Smooth muscle cell (in vitro differentiated cells): Measurements from ENCODE around the gene HIPK2. TPM values are rescaled to one million over a fixed set of nuclear protein-coding genes. Genes with fewer than 3 reads are reported as not detected.

Experiments
- DNase-seq: peaks from one replicate; lab custom pipeline; 2025; ENCODE audit not compliant: unreplicated experiment; lab: John Stamatoyannopoulos, UW
- H2AFZ ChIP-seq: fragments of 200-600 bp; sonication (generic); 2 replicates; pipeline ENCODE4 v1.6.0; 2016; ENCODE audit warnings: antibody characterized with exemption, low read depth, mild to moderate bottlenecking
- H3F3A ChIP-seq: fragments of 200-600 bp; sonication (generic); 2 replicates; pipeline ENCODE4 v1.6.0; 2017; ENCODE audit warnings: antibody characterized with exemption, low read depth
- H3K27ac ChIP-seq: fragments of 200-600 bp; sonication (generic); 2 replicates; pipeline ENCODE4 v1.5.1; 2016; ENCODE audit warnings: low read depth, mild to moderate bottlenecking
- H3K27me3 ChIP-seq: fragments of 200-600 bp; sonication (generic); 2 replicates; pipeline ENCODE4 v1.6.1; 2016; ENCODE audit warnings: low read depth, mild to moderate bottlenecking
- H3K36me3 ChIP-seq: fragments of 200-600 bp; sonication (generic); 2 replicates; pipeline ENCODE4 v1.5.1; 2016; ENCODE audit warnings: low read depth
- H3K4me1 ChIP-seq: fragments of 200-600 bp; sonication (generic); 2 replicates; pipeline ENCODE4 v1.5.1; 2016; ENCODE audit warnings: low read depth
- H3K4me2 ChIP-seq: fragments of 200-600 bp; sonication (generic); 2 replicates; pipeline ENCODE4 v1.6.0; 2016; ENCODE audit warnings: mild to moderate bottlenecking
- H3K4me3 ChIP-seq: fragments of 200-600 bp; sonication (generic); 2 replicates; pipeline ENCODE4 v1.5.1; 2016; ENCODE audit warnings: mild to moderate bottlenecking
- H3K79me2 ChIP-seq: fragments of 200-600 bp; sonication (generic); 2 replicates; pipeline ENCODE4 v1.6.0; 2016; ENCODE audit warnings: low read depth, mild to moderate bottlenecking
- H3K9ac ChIP-seq: fragments of 200-600 bp; sonication (generic); 2 replicates; pipeline ENCODE4 v1.6.0; 2016; ENCODE audit warnings: low read depth
- H3K9me3 ChIP-seq: fragments of 200-600 bp; sonication (generic); replicated peaks from 2 replicates; pipeline ENCODE4 v1.5.1; 2016; ENCODE audit warnings: low read depth
- H4K20me1 ChIP-seq: fragments of 200-600 bp; sonication (generic); 2 replicates; pipeline ENCODE4 v1.6.0; 2016; ENCODE audit warnings: low read depth
- CTCF ChIP-seq: fragments of 200-600 bp; sonication (generic); IDR thresholded peaks from 2 replicates; pipeline ENCODE4 v1.5.1; 2017; ENCODE audit warnings: borderline replicate concordance, mild to moderate bottlenecking, antibody characterized with exemption; ENCODE audit not compliant: insufficient read depth, poor library complexity, severe bottlenecking
- WGBS: methylation state at CpG from one replicate; pipeline ENCODE4 v1.1.7; 2016; ENCODE audit warnings: low lambda C conversion rate; 5-methylcytosine and 5-hydroxymethylcytosine counted together
- polyA plus RNA-seq: library from polyadenylated mRNA; unstranded; fragments of >200 nt; fragmentation: Nextera tagmentation; extraction: Ambion mirVana; gene quantifications from 2 replicates; pipeline ENCODE4 v1.2.1, GENCODE V29; 2016
- total RNA-seq: library from RNA; depleted of rRNA; stranded (reverse); fragments of >200 nt; gene quantifications from 2 replicates; pipeline ENCODE4 v1.2.3, GENCODE V29; 2014

HIPK2 gene
- total and polyA plus RNA-seq, 2 experiments from 2014 or later, result 3.0 to 11.2 TPM

- no peak overlapping the region for H3K9ac ChIP-seq
- DNase-seq, result no peak
- no peaks in the 10 kb centered on the region for H3K27me3 ChIP-seq
- no peak overlapping the region for H3K4me3 ChIP-seq
- WGBS, result 88% methylated on average over 5 of the region's 5 CpGs
- H4K20me1 ChIP-seq, result no peaks in the 10 kb centered on the region
- no peaks in the 10 kb centered on the region for H3K4me1 ChIP-seq
- no peaks in the 10 kb centered on the region for H3K36me3 ChIP-seq
- H3K9me3 ChIP-seq, result no peaks in the 10 kb centered on the region
- no peak overlapping the region for H3K4me2 ChIP-seq
- H3K79me2 ChIP-seq, result no peaks in the 10 kb centered on the region
- H3F3A ChIP-seq, result no peaks in the 10 kb centered on the region
- no peak overlapping the region for H2AFZ ChIP-seq
- TF ChIP-seq CTCF, result no peak
- no peak overlapping the region for H3K27ac ChIP-seq
These were observed 174.5 kb downstream of the HIPK2 start for GRCh38 chr7:139603282-139603681.

- Histone ChIP-seq H3K27me3 (no peaks in the 10 kb centered on the region), H3K9me3 (no peaks in the 10 kb centered on the region), H2AFZ (no peak overlapping the region), H3K4me3 (no peak overlapping the region), H3K27ac (no peak overlapping the region), H3F3A (no peaks in the 10 kb centered on the region), H3K4me1 (no peaks in the 10 kb centered on the region), H3K9ac (no peak overlapping the region), H3K79me2 (no peaks in the 10 kb centered on the region), H3K36me3 (peaks cover 7% of the 10 kb centered on the region), H3K4me2 (no peak overlapping the region), H4K20me1 (no peaks in the 10 kb centered on the region)
- peak; percentile 59 for TF ChIP-seq CTCF
- WGBS, result 64% methylated on average over 7 of the region's 7 CpGs
- DNase-seq, result no peak
These were observed 175.6 kb downstream of the HIPK2 start for GRCh38 chr7:139602143-139602722.

- no peaks in the 10 kb centered on the region for H3K4me1 ChIP-seq
- no peak overlapping the region for H3K4me3 ChIP-seq
- TF ChIP-seq CTCF, result no peak
- no peak overlapping the region for H3K9ac ChIP-seq
- H3K27ac ChIP-seq, result no peak overlapping the region
- no peak for DNase-seq
- no peaks in the 10 kb centered on the region for H3K9me3 ChIP-seq
- H3K79me2 ChIP-seq, result no peaks in the 10 kb centered on the region
- H3F3A ChIP-seq, result no peaks in the 10 kb centered on the region
- 98% methylated on average over 6 of the region's 6 CpGs for WGBS
- no peak overlapping the region for H2AFZ ChIP-seq
- H4K20me1 ChIP-seq, result no peaks in the 10 kb centered on the region
- H3K36me3 ChIP-seq, result peaks cover 12% of the 10 kb centered on the region
- H3K4me2 ChIP-seq, result no peak overlapping the region
- no peaks in the 10 kb centered on the region for H3K27me3 ChIP-seq
These were observed 176.6 kb downstream of the HIPK2 start for GRCh38 chr7:139601176-139601575.

GRCh38 chr7:139600306-139600705 is 177.5 kb downstream of the HIPK2 start:
- no peak overlapping the region for H3K27ac ChIP-seq
- H3K79me2 ChIP-seq, result no peaks in the 10 kb centered on the region
- no peak overlapping the region for H3K4me3 ChIP-seq
- H4K20me1 ChIP-seq, result no peaks in the 10 kb centered on the region
- H3K9ac ChIP-seq, result no peak overlapping the region
- peaks cover 15% of the 10 kb centered on the region for H3K36me3 ChIP-seq
- H3K9me3 ChIP-seq, result no peaks in the 10 kb centered on the region
- no peak overlapping the region for H2AFZ ChIP-seq
- H3K4me1 ChIP-seq, result no peaks in the 10 kb centered on the region
- TF ChIP-seq CTCF, result no peak
- no peak for DNase-seq
- H3K27me3 ChIP-seq, result no peaks in the 10 kb centered on the region
- H3K4me2 ChIP-seq, result no peak overlapping the region
- 98% methylated on average over 8 of the region's 8 CpGs for WGBS
- no peaks in the 10 kb centered on the region for H3F3A ChIP-seq
